NCI-H510A (cell line): Measurements from ENCODE around the gene MB21D2.

Source experiments
- DNase-seq: peaks from one replicate; lab custom pipeline; 2025; lab: John Stamatoyannopoulos, UW

The MB21D2 gene

DNA sequence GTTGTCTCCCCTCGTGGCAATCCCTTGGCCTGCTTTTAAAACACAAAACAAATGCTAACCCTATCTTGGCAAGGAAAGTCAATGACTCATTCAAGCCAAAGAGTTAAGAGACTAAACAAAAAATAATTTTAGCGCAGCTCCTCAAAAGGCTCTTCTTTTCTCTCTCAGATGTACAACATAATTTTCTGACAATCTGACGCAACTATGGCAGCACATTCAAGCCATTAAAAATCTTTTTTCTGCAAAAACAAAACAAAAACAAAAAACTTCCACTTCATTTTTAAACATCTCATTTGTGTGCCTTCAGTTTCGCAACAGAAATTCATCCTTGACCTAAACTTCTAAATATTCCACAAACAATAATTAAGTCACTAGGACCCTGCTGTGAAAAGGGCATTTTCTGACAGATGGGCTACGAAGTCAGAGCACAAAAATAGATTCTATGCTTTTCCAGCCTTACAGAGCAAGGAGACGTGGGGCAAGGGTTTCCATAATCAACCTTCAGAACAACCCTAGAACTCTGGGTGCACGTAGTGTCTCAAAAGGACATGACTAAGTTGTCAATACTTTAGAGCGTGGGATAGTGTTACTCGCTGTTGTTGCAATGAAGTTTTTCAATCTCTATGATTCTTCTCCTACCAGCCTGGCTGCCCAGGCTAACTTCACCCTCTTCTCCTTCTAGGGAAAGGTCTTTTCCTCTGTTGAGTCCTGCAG is 84.3 kb downstream of the MB21D2 start:
- DNase-seq = no peak

DNA sequence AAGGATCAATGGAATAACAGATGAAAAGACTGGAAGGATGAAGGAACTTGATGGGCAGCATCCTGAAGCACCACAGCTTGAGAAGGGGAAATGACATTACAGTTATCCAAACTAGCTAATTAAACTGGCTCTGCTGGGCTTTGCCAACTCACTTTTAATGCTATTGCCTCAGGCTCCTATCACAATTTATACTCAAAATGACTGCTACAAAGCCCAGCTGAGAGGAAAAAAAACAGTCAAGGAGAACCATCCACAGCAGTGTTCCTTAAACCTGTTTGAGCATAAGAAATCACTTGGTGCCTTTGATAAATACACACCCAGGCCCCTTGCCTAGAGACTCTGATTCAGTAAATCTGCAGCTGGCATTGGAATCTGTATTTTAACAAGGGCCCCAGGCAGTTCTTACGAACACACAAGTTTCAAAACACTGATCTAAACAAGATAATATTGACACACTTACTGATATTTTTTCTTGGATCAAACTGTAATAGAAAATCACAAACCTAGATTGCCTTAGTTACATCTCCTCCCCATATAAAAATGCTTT is 85.8 kb downstream of the MB21D2 start:
- no peak for DNase-seq

DNA sequence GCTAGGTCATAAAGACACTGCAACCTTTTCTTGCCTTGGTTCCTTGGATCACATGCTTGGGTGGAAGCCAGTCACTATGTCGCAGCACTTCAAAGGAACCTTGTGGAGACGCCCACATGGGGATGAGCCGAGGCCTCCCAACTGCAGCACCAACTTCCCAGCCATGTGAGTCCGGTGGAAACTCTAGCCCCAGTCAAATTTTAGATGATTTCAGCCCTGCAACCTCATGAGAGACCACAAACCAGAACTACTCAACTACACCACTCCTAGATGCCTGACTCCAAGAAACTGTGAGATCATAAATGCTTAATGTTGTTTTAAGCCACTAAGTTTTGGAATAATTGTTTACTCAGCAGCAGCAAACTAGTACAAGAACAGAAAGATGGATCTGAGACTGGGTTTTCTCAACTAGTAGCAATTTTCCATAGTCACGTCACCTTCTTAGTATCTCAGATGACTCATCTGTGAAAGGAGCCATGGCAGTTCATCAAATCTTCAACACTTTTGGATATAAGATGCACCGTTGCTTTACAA is 86.5 kb downstream of the MB21D2 start:
- DNase-seq = no peak

DNA sequence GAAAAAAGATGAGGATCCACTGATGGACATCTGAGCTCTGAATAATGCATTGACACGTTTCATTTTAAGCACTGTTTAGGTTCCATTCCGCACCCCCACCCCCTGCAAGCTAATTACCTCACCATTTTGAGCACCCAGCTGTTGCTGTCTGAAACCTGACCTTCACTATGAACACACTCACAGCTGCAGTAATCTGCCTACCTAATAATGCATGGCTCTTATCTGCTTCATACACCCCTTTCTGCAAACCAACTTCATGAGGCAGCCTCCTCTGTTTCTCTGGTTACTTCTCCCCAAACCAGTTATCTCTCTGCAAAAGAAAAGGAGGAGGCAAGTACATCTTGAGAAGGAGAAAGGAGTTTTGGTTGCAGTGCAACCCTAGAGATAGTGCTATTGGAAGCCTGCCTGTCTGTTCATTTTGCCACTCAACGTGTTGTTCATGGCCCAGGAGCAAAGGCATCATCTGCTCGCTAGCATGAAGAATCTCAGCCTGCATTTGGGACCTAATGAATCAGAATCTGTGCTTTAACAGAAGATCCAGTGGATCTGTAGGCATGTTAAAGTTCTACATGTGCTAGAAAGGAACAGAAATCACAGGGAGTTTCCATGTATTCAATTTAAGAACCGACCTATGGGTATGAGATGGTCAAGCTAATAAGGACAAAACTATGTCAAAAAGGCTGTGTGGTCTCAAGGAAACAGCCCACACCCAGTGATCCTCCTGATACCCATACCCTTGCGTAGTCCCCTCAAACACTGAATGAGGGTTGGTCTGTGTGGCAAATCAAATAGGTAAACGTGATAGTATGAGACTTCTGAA is 87.2 kb downstream of the MB21D2 start:
- DNase-seq = peak; percentile 31

DNA sequence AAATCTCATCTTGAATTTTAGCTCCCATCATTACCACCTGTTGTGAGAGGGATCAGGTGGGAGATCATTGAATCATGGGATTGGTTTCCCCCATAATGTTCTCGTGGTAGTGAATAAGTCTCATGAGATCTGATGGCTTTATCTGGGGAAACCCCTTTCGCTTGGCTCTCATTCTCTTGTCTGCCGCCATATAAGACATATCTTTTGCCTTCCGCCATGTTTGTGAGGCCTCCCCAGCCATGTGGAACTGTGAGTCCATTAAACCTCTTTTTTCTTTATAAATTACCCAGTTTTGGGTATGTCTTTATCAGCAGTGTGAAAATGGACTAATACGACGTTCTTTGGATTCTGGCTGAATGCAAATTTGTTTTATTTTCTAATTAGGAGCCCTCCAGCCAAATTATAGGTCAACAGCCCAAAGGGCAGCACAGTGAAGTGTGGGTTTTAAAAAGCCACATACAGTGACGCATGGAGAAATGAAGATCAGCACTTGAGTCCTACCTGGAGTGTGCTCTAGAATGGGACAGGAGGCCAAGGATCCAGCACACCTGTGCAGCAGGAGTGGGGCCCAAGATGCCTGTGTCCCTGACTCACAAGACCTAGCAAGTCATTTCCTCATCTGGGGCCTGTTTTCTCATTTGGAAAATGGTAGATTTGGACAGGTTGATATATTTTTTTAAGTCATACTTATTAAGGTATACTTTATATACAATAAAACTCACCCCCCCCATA is 89.6 kb downstream of the MB21D2 start:
- no peak for DNase-seq

DNA sequence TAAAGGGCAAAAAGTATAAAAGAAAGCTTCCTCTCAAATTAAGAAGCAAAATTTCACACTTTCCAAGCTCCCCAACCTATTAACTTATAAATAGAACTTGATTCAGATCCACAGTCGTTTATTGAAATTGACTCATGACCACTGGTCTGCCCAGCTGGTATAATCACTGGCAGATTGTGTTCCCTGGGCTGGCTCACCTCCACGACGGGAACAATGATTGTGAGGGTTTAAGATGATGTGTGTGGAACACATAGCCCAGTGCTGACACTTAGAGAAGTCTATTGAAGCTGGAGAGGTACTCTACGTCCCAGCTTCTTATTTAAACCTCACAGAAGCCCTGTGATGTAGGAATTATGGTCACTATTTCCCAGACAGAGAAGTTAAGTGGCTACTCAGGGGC is 90.4 kb downstream of the MB21D2 start:
- no peak for DNase-seq

DNA sequence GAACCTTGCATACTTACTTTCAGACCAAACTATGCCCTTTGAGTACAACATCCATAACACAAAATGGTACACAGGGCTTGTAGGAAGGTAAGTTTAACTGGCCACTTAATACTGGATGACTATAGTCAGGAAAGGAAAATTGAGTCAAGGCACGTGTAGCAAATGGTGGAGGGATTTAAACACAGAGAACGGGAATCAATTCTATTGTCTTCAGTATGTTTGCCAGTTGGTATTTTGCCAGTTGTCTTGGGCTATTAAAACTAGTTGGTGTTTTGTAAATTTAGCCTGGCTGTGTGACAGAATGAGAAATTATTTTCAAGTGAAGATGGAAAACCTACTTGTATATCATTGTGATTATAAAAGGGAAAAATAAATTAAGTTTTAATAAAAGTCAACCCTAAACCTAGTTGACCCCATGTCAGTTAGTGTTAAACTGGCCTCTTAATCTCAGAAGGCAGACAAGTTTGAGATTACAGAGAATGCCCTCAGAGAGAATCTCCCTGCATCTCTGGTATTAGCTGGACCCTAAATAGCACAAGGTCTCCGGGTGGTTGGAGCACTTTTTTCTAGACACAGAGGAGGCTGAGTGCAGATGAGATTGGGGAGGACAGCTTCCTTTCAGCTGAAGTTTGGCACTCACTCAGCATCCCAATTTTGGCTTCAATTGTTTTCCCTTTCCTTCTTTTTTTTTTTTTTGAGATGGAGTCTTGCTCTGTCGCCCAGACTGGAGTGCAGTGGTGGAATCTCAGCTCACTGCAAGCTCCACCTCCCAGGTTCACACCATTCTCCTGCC is 91.2 kb downstream of the MB21D2 start:
- DNase-seq = no peak

DNA sequence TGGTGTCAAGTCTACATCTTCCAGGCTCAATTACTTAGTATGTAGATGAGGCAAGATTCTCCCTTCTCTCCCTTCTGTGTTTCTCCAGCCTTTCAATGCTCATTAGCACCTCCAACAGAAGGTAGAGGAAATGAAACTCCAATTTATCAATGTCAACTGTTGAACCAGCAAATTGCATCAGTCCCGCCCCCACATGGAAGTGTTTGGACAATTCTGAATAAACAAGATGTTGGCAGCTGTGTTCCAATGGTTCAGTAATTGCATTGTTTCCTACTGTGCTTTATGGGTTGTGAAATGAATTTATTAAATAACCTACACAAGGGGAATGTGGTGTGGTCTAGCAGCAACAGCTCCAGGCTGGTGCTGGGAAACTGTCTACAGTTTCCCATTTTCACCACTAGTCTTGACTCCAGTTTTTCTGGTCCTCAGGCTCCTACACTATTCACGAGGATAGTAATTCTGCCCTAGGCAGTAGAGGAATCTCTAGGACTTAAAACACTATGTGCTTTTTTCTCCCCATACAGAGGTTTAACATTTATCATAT is 91.9 kb downstream of the MB21D2 start:
- DNase-seq = peak; percentile 64

DNA sequence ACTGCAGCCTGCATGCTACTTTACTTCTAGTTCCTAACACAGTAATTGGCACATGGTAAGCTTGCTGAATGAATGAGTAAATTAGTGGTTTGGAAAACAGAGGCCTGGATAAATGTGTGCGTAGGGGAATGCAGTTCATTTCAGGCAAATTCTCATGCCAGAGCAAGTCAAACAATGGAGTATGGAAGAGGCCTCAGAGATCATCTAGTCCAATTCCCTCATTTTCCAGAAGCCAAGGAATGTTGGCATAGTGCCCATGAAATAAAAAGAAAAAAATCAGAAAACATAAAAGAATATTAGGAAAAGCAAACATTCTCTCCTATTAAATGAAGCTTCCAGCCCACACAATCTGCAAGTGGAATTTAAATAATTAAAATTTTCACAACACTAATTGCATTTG is 92.4 kb downstream of the MB21D2 start:
- DNase-seq = no peak

DNA sequence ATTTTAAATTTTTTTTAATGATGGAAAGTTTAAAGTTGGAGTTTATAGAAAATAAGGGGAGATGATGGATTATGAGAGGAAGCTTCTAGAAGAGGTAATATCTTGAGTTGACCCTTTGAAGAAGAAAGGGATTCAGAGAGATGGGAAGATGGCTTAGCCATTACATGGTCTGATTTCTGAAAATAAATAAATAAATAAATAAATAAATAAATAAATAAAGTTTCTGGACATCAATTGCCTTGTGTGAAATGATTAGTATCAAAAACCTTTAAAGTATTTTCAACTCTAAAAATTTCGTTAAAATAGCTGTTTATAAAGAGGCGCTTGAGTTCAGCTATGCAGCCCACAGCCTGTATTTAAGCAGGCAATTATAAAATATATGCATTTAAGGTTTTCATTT is 93.3 kb downstream of the MB21D2 start:
- DNase-seq = no peak

DNA sequence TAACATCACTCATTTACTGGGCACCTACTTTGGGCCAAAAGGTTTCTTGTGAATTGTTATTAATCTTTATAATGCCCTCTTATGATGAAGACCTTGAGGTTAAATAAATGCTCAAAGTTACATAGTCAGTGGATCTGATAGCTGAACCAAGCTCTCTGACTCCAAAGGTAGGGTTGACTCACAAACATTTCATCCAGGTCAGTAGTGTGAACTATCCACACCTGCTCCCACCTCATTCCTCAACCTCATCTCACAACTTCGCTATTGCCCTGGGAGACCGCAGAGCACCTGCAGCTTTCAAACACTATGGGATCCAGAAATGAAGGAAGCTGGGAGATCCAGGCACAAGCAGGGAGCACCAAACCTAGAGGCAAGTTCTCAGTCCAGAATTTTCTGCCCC is 96.5 kb downstream of the MB21D2 start:
- DNase-seq = no peak

DNA sequence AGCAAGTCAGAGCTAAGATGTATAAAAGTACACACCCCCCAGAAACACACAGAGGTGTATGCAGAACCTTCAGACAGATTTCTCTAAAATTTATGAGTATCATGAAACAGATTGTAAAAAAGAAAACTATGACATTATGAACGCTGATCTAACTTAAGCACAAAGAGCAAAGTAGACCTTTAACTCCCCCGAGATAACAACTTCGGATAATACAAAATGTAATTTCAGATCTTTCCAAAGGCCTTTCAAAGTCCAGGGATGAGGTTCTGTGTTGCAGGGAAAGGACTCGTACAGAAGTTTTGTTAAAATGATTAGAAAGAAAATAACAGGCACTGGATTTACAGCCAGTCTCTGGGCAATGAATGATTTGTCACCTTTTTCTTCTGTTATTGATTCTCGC is 97.5 kb downstream of the MB21D2 start:
- DNase-seq = no peak

DNA sequence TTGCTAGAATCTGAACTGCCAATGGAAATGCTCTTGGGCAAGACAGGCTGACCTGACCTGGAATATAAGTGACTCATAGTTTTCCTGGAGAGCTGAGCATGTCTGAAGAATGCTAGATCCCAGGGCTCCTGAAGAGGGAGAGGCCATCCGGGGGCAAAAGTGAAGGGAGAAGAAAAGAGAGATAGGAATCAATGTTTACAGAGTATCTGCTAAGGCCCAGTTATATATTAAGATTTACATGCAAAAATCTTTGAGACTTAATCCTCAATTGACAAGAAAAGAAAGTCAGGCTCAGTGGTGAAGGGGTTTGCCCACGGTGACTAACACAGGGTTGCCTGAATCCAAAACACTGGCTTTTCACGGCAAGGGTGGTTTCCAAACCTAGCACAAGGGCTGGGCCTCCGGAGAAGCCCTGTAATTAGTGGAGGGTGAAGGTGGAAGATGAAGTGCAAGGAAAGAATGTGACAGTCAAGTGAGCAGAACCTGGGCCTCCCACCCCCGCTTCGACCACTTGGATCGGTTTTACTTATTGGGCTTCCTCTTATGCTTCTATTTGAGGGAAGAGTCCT is 98.6 kb downstream of the MB21D2 start:
- DNase-seq = no peak

DNA sequence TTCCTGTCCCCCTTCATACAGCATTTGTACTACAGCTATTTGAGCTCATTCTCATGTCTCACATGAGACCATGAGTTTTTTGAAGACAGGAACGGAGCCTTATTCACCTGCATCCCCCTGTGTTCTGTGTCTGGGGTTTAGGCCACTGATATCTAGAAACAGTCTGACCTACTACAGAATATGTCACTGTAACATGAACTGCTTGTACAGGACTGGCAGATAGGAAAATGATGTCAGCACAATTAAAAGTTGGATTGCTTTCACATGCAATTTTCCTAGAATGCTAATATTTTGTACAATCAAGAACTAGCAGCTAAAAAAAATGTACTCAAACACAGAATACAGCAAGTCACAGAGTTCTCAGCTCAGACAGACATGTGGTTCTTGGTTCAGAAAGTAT is 99.5 kb downstream of the MB21D2 start:
- no peak for DNase-seq

DNA sequence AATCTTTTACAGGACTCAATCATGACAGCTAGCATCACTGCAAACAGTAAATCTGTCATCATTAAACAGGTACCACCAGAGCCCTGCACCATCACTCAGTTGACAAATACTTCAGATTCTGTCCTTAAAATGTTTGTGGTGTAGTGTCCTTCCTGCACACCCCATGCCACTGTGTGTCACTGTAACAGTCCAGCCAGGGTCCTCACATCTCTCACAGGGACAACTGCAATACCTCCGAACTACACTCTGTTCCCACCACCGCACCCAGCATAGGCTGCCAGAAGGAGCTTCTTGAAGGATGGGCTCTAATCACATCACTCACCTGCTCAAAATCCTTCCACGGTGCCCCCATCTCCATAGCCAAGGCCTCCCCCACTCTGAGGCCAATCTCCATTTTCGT is 100.2 kb downstream of the MB21D2 start:
- DNase-seq = no peak

DNA sequence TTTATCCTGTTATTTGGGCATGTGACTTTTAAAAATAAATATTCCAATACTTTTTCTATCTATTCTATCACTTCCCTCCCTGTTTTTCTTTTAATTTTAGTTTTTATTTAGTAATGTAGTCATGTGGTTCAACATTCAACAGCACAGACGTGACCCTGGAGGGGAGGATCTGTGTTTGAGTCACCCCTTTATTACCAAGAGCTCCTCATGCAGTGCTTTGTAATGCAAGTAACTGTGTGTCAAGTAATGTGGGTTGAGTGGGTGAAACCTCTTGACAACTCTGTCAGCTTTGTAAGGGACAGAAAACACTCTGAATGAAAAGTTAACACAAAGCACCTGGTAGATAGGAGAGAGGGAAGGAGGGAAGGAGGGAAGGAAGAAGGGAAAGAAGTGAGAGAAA is 100.6 kb downstream of the MB21D2 start:
- no peak for DNase-seq

DNA sequence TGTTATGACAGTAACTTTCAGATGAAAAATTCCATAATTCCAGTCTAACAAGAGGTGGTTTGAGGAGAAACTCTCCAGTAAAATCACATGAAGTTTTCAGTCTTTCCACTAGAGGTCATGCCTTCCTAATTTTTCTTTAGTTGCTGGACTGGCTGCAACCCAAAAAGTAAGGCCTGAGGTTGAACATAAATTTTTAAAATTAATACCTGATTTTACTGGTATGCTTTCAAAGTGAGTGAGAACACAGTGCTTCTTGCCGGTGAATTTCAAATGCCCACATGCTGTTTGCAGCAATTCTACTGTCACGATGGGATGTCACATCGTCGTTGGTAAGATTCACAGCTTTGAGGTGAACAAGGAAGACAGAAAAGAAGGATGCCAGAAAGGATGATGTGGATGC is 101.3 kb downstream of the MB21D2 start:
- peak; percentile 1 for DNase-seq

DNA sequence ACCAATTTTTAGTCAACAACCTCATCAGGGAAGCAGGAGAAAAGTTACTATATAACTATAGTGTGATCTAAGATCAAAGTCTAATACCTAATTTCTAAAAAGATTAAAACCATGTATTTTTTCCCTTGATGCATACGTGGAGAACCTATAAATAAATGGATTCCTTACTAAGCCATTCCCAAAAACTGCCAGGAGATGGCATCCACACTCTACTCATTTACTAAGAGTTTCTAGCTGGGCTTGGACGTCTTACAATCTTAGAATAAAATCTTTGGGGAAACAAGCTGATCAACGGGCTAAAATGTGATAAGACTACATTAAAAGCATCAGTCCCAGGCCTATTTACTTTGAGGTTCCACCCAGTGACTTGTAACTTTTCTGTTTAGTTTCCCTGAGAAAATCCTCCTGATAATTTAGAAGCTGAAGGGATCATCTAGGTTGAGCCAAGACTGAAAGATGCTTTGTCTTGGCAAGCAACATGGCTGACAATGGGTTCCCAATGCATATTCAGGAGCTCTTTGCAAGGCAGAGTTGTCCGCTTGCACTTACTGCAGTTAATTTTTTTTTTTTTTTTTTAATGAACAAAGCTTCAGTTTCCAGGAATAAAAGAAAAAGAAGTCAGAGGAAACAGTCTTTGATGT is 104.8 kb downstream of the MB21D2 start:
- DNase-seq = no peak

DNA sequence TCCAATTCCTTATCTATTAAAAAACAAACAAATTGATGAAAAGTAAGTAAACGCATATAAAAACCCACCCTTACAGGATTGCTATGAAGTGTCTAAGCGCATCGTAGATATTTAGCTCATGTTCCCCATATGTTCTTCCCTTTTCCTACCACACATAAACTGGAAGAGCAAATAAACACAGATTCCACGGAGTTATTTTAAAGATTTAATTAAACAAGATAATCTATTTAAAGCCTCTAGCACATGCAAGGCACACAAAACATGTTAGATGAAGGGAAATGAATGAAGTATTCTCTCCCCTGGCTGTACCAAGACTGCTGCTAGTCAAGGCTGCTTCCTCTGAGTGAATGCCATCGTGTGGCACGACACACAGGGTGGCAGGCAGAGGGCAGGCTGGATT is 111.9 kb downstream of the MB21D2 start:
- no peak for DNase-seq

DNA sequence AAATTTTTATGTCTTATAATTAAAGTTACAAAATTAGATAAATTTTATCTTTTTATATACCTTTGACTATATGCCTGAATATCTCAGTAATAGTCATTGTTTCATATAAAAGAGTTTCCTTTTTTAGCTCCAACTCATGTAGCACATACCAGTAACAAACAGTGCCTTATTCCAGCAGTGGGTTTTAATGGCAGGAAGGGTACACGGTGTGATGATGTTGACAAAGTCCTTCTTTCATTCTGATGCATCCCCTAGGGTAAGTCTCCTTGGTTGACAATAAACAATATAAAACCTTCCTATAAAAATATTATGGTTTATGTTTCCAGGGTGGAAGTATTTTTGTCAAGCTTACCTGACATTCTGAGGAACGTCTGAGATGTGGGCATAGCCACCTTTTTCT is 113.2 kb downstream of the MB21D2 start:
- no peak for DNase-seq
